ENCODE measurements around the gene CYTH1.

The CYTH1 gene

GRCh38 chr17:78696016-78696982 lies 85.8 kb downstream of the CYTH1 start:
- Mint-ChIP-seq H3K9me3 (no peaks in the 10 kb centered on the region), H3K36me3 (peaks cover 88% of the 10 kb centered on the region), H3K27me3 (no peaks in the 10 kb centered on the region), H3K27ac (peak overlapping the region; percentile 77), H3K4me3 (peak overlapping the region; percentile 21), H3K4me1 (peaks cover 78% of the 10 kb centered on the region)
- ATAC-seq: no peak

- Mint-ChIP-seq H3K27ac (peak overlapping the region; percentile 77), H3K36me3 (peaks cover 92% of the 10 kb centered on the region), H3K4me1 (peaks cover 79% of the 10 kb centered on the region), H3K9me3 (no peaks in the 10 kb centered on the region), H3K4me3 (peak overlapping the region; percentile 55), H3K27me3 (no peaks in the 10 kb centered on the region)
- peak; percentile 67 for ATAC-seq
Observed at GRCh38 chr17:78694805-78695531, 87.1 kb downstream of the CYTH1 start.

- H3K9me3 Mint-ChIP-seq: no peaks in the 10 kb centered on the region
- no peak for ATAC-seq
- H3K27me3 Mint-ChIP-seq: no peaks in the 10 kb centered on the region
- peak overlapping the region; percentile 77 for H3K27ac Mint-ChIP-seq
- H3K36me3 Mint-ChIP-seq: peaks cover 95% of the 10 kb centered on the region
- H3K4me3 Mint-ChIP-seq: no peak overlapping the region
- H3K4me1 Mint-ChIP-seq: peaks cover 85% of the 10 kb centered on the region
Observed at GRCh38 chr17:78693346-78694083, 88.6 kb downstream of the CYTH1 start.

GRCh38 chr17:78692460-78693010 lies 89.5 kb downstream of the CYTH1 start:
- Mint-ChIP-seq H3K4me1 (peaks cover 83% of the 10 kb centered on the region), H3K9me3 (no peaks in the 10 kb centered on the region), H3K27ac (peak overlapping the region; percentile 77), H3K27me3 (no peaks in the 10 kb centered on the region), H3K36me3 (peaks cover 95% of the 10 kb centered on the region), H3K4me3 (no peak overlapping the region)
- ATAC-seq: no peak

- Mint-ChIP-seq H3K9me3 (no peaks in the 10 kb centered on the region), H3K27me3 (no peaks in the 10 kb centered on the region), H3K36me3 (peaks cover 75% of the 10 kb centered on the region), H3K27ac (peak overlapping the region; percentile 65), H3K4me1 (peaks cover 48% of the 10 kb centered on the region), H3K4me3 (no peak overlapping the region)
- ATAC-seq: no peak
Observed at GRCh38 chr17:78689029-78689428, 93.0 kb downstream of the CYTH1 start.

GRCh38 chr17:78687944-78688343 lies 94.1 kb downstream of the CYTH1 start:
- H3K4me1 Mint-ChIP-seq: peaks cover 41% of the 10 kb centered on the region
- ATAC-seq: peak; percentile 20
- peak overlapping the region; percentile 57 for H3K27ac Mint-ChIP-seq
- H3K4me3 Mint-ChIP-seq: no peak overlapping the region
- no peaks in the 10 kb centered on the region for H3K9me3 Mint-ChIP-seq
- peaks cover 75% of the 10 kb centered on the region for H3K36me3 Mint-ChIP-seq
- H3K27me3 Mint-ChIP-seq: no peaks in the 10 kb centered on the region

- H3K4me3 Mint-ChIP-seq: no peak overlapping the region
- no peak for ATAC-seq
- no peak overlapping the region for H3K27ac Mint-ChIP-seq
- H3K36me3 Mint-ChIP-seq: peaks cover 75% of the 10 kb centered on the region
- no peaks in the 10 kb centered on the region for H3K9me3 Mint-ChIP-seq
- peaks cover 36% of the 10 kb centered on the region for H3K4me1 Mint-ChIP-seq
- H3K27me3 Mint-ChIP-seq: no peaks in the 10 kb centered on the region
Observed at GRCh38 chr17:78687125-78687524, 94.9 kb downstream of the CYTH1 start.

- Mint-ChIP-seq H3K4me1 (peaks cover 23% of the 10 kb centered on the region), H3K4me3 (no peak overlapping the region), H3K27me3 (no peaks in the 10 kb centered on the region), H3K9me3 (no peaks in the 10 kb centered on the region), H3K27ac (no peak overlapping the region), H3K36me3 (peaks cover 76% of the 10 kb centered on the region)
- ATAC-seq: no peak
Observed at GRCh38 chr17:78684026-78684425, 98.0 kb downstream of the CYTH1 start.

- Mint-ChIP-seq H3K27me3 (no peaks in the 10 kb centered on the region), H3K4me1 (peaks cover 19% of the 10 kb centered on the region), H3K36me3 (peaks cover 76% of the 10 kb centered on the region), H3K27ac (peak overlapping the region; percentile 65), H3K9me3 (no peaks in the 10 kb centered on the region), H3K4me3 (peak overlapping the region; percentile 18)
- ATAC-seq: no peak
Observed at GRCh38 chr17:78683408-78683961, 98.6 kb downstream of the CYTH1 start.

GRCh38 chr17:78682363-78682762 lies 99.7 kb downstream of the CYTH1 start:
- peaks cover 76% of the 10 kb centered on the region for H3K36me3 Mint-ChIP-seq
- H3K4me3 Mint-ChIP-seq: no peak overlapping the region
- peak overlapping the region; percentile 65 for H3K27ac Mint-ChIP-seq
- no peaks in the 10 kb centered on the region for H3K27me3 Mint-ChIP-seq
- no peak for ATAC-seq
- H3K4me1 Mint-ChIP-seq: peaks cover 11% of the 10 kb centered on the region
- H3K9me3 Mint-ChIP-seq: no peaks in the 10 kb centered on the region

- Mint-ChIP-seq H3K4me1 (peaks cover 11% of the 10 kb centered on the region), H3K9me3 (no peaks in the 10 kb centered on the region), H3K27ac (no peak overlapping the region), H3K27me3 (no peaks in the 10 kb centered on the region), H3K4me3 (no peak overlapping the region), H3K36me3 (peaks cover 82% of the 10 kb centered on the region)
- no peak for ATAC-seq
Observed at GRCh38 chr17:78680436-78680835, 101.6 kb downstream of the CYTH1 start.

GRCh38 chr17:78679495-78680395 lies 102.3 kb downstream of the CYTH1 start:
- ATAC-seq: no peak
- peaks cover 87% of the 10 kb centered on the region for H3K36me3 Mint-ChIP-seq
- H3K9me3 Mint-ChIP-seq: no peaks in the 10 kb centered on the region
- H3K4me1 Mint-ChIP-seq: peaks cover 11% of the 10 kb centered on the region
- H3K27ac Mint-ChIP-seq: peak overlapping the region; percentile 49
- no peaks in the 10 kb centered on the region for H3K27me3 Mint-ChIP-seq
- no peak overlapping the region for H3K4me3 Mint-ChIP-seq

GRCh38 chr17:78678711-78679110 lies 103.4 kb downstream of the CYTH1 start:
- peak overlapping the region; percentile 49 for H3K27ac Mint-ChIP-seq
- H3K9me3 Mint-ChIP-seq: no peaks in the 10 kb centered on the region
- H3K36me3 Mint-ChIP-seq: peaks cover 96% of the 10 kb centered on the region
- no peak overlapping the region for H3K4me3 Mint-ChIP-seq
- ATAC-seq: no peak
- no peaks in the 10 kb centered on the region for H3K27me3 Mint-ChIP-seq
- peaks cover 11% of the 10 kb centered on the region for H3K4me1 Mint-ChIP-seq

- no peak for ATAC-seq
- Mint-ChIP-seq H3K4me3 (no peak overlapping the region), H3K27ac (no peak overlapping the region), H3K36me3 (peaks cover 96% of the 10 kb centered on the region), H3K27me3 (no peaks in the 10 kb centered on the region), H3K4me1 (peaks cover 10% of the 10 kb centered on the region), H3K9me3 (no peaks in the 10 kb centered on the region)
Observed at GRCh38 chr17:78678222-78678557, 103.9 kb downstream of the CYTH1 start.

Measured in stimulated activated memory B cell treated with anti-CD40 and anti-IgM and Interleukin-4, amounts not matched to agents 10 μg/mL and 1 μg/mL and 100 μg/mL, for 72 hours (primary cell).